Suprapubic skin (tissue), 3 donors: ENCODE results near the gene TMEM30A.

Source experiments
- CTCF ChIP-seq, 2 donors: fragments of 200-600 bp in 1 of 2; fragments of 450-650 bp in 1 of 2; sonication (generic) in 1 of 2; IDR thresholded peaks; one replicate each; pipeline ENCODE4 v1.5.1; 2016 to 2019; ENCODE audit warnings: antibody characterized with exemption in 2 of 2, mild to moderate bottlenecking in 1 of 2, moderate library complexity in 1 of 2
- POLR2A ChIP-seq, 2 donors: fragments of 450-650 bp; IDR thresholded peaks; one replicate each; pipeline ENCODE4 v1.6.1; 2017; ENCODE audit warnings: antibody characterized with exemption in 2 of 2, mild to moderate bottlenecking in 2 of 2, moderate library complexity in 2 of 2

DNA sequence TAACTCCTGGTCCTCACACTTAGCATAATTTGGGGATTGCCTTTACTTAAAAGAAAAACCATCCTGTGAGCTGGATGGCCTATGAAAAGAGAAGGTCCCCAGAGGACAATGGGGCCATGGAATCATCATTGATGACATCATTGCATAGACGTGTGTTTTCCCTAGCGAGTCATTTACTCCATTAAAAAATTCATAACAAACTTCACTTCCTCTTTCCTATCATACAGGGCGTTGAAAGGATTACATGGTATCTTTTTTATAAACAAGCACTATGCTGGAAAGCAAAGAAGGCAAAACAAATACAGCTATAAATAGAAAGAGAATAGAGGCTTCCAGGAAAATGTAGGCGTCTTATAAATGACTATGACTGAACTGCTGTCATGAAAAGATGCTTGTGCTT is 67.4 kb downstream of the TMEM30A start:
- no peak for TF ChIP-seq CTCF (IDR thresholded peaks at IDR 0.05)
- no peak for TF ChIP-seq POLR2A (IDR thresholded peaks at IDR 0.05)
